ENCODE measurements around the gene MLPH. TPM values are rescaled to one million over a fixed set of nuclear protein-coding genes. Genes with fewer than 3 reads are reported as not detected.

MLPH gene
- total and polyA plus RNA-seq, 2 of the 13 experiments (the other 11 are each of a cell fraction or from before 2014, with no cell fraction given): 0.12 TPM; not detected in 1

DNA sequence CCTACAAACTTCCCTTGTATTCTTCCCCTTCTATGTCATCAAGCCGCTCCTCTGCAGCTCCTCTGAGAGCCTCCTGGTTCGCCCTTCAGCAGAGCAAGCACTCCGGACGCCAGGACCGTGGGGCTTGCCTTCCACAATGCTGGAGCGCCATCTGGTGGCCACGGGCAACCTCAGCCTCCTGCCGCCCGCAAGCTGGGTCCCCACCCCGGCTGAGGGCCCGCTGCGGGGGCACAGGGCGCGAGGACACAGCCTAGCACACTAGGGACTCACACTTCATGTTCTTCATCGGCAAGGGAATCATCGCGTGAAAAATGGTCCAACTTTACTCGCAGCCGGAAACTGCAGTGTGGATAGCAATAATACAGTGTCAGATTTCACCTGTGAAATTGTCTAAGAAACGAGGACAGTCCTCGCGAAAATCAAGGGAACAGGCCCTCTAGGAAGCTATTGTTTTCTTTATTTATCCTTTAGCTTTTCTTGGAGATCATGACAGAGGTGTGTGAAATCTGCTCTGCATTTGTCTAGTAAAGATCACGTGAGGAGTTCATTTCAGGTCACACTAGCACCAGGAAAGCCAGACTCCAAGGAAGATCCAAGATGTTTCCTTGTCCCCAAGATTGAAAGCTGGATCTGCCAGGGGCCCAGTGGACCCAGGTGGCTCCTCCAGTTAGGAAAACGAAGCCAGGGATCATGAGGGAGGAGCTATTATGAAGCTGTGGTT is 85.1 kb downstream of the MLPH start (continued):
- TF ChIP-seq, protein P1, sequence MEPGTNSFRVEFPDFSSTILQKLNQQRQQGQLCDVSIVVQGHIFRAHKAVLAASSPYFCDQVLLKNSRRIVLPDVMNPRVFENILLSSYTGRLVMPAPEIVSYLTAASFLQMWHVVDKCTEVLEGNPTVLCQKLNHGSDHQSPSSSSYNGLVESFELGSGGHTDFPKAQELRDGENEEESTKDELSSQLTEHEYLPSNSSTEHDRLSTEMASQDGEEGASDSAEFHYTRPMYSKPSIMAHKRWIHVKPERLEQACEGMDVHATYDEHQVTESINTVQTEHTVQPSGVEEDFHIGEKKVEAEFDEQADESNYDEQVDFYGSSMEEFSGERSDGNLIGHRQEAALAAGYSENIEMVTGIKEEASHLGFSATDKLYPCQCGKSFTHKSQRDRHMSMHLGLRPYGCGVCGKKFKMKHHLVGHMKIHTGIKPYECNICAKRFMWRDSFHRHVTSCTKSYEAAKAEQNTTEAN (CRISPR knock-in tag; conservative IDR thresholded peaks at IDR 0.05): peak; percentile 44; the same call in 1 of the 2 replicates
- TF ChIP-seq ZNF652 (CRISPR knock-in tag; IDR thresholded peaks at IDR 0.05; ENCODE audit: borderline replicate concordance, low read depth): no peak
- TF ChIP-seq HMG20B (CRISPR knock-in tag; conservative IDR thresholded peaks at IDR 0.05): no peak
- peak; percentile 28 for TF ChIP-seq ZNF883 (CRISPR knock-in tag; IDR thresholded peaks at IDR 0.05; ENCODE audit: not compliant biosample characterization)
- TF ChIP-seq TEAD2 (CRISPR knock-in tag; IDR thresholded peaks at IDR 0.05): no peak
- TF ChIP-seq NCOA2 (CRISPR knock-in tag; IDR thresholded peaks at IDR 0.05): 0 out of 2 replicates have a peak, but pooled peaks have one; percentile 46
- peak; percentile 34 for TF ChIP-seq PAF1 (CRISPR knock-in tag; IDR thresholded peaks at IDR 0.05)
- TF ChIP-seq ZNF75D (CRISPR knock-in tag; IDR thresholded peaks at IDR 0.05; ENCODE audit: borderline replicate concordance): no peak
- TF ChIP-seq NONO (IDR thresholded peaks at IDR 0.05): no peak
- peak; percentile 79 for TF ChIP-seq NONO (CRISPR knock-in tag; conservative IDR thresholded peaks at IDR 0.05)
- TF ChIP-seq, protein P2, sequence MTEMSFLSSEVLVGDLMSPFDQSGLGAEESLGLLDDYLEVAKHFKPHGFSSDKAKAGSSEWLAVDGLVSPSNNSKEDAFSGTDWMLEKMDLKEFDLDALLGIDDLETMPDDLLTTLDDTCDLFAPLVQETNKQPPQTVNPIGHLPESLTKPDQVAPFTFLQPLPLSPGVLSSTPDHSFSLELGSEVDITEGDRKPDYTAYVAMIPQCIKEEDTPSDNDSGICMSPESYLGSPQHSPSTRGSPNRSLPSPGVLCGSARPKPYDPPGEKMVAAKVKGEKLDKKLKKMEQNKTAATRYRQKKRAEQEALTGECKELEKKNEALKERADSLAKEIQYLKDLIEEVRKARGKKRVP (CRISPR knock-in tag; IDR thresholded peaks at IDR 0.05): no peak
- peak; percentile 51; the same call in 1 of the 2 replicates for TF ChIP-seq ZNF710 (CRISPR knock-in tag; IDR thresholded peaks at IDR 0.05; ENCODE audit: borderline replicate concordance)
- TF ChIP-seq, protein P3, sequence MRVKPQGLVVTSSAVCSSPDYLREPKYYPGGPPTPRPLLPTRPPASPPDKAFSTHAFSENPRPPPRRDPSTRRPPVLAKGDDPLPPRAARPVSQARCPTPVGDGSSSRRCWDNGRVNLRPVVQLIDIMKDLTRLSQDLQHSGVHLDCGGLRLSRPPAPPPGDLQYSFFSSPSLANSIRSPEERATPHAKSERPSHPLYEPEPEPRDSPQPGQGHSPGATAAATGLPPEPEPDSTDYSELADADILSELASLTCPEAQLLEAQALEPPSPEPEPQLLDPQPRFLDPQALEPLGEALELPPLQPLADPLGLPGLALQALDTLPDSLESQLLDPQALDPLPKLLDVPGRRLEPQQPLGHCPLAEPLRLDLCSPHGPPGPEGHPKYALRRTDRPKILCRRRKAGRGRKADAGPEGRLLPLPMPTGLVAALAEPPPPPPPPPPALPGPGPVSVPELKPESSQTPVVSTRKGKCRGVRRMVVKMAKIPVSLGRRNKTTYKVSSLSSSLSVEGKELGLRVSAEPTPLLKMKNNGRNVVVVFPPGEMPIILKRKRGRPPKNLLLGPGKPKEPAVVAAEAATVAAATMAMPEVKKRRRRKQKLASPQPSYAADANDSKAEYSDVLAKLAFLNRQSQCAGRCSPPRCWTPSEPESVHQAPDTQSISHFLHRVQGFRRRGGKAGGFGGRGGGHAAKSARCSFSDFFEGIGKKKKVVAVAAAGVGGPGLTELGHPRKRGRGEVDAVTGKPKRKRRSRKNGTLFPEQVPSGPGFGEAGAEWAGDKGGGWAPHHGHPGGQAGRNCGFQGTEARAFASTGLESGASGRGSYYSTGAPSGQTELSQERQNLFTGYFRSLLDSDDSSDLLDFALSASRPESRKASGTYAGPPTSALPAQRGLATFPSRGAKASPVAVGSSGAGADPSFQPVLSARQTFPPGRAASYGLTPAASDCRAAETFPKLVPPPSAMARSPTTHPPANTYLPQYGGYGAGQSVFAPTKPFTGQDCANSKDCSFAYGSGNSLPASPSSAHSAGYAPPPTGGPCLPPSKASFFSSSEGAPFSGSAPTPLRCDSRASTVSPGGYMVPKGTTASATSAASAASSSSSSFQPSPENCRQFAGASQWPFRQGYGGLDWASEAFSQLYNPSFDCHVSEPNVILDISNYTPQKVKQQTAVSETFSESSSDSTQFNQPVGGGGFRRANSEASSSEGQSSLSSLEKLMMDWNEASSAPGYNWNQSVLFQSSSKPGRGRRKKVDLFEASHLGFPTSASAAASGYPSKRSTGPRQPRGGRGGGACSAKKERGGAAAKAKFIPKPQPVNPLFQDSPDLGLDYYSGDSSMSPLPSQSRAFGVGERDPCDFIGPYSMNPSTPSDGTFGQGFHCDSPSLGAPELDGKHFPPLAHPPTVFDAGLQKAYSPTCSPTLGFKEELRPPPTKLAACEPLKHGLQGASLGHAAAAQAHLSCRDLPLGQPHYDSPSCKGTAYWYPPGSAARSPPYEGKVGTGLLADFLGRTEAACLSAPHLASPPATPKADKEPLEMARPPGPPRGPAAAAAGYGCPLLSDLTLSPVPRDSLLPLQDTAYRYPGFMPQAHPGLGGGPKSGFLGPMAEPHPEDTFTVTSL (CRISPR knock-in tag; IDR thresholded peaks at IDR 0.05; ENCODE audit: borderline replicate concordance): no peak
- TF ChIP-seq PHF5A (CRISPR knock-in tag; IDR thresholded peaks at IDR 0.05; ENCODE audit: low read depth, unreplicated experiment): peak; percentile 45
- peak; percentile 77; the same call in 1 of the 2 replicates for TF ChIP-seq FOXC1 (CRISPR knock-in tag; IDR thresholded peaks at IDR 0.05; ENCODE audit: borderline replicate concordance)
- TF ChIP-seq ZNF484 (CRISPR knock-in tag; IDR thresholded peaks at IDR 0.05; ENCODE audit: borderline replicate concordance, low read depth): no peak
- no peak for TF ChIP-seq NCOR1 (IDR thresholded peaks at IDR 0.05; ENCODE audit: borderline replicate concordance, low read length)
